Gastroesophageal sphincter (tissue), 3 donors: Measurements from ENCODE around the gene CDH4.

Experiments
- EP300 ChIP-seq: sonication (generic); formaldehyde crosslinking; IDR thresholded peaks from one replicate; pipeline ENCODE4 v1.6.1; 2017; ENCODE audit warnings: antibody characterized with exemption, mild to moderate bottlenecking
- POLR2A ChIP-seq, 2 donors: fragments of 450-650 bp; IDR thresholded peaks; one replicate each; pipeline ENCODE4 v1.6.1; 2017; ENCODE audit warnings: antibody characterized with exemption in 2 of 2, mild to moderate bottlenecking in 2 of 2, moderate library complexity in 1 of 2
- TF ChIP-seq, protein P1 (sequence below), 4 experiments: fragments of 200-600 bp in 2 of 4; fragments of 450-650 bp in 2 of 4; sonication (generic) in 1 of 4; IDR thresholded peaks; one replicate each; pipeline ENCODE4 v1.5.1; 2017 to 2019; ENCODE audit warnings: antibody characterized with exemption in 4 of 4, mild to moderate bottlenecking in 2 of 4, moderate library complexity in 2 of 4

DNA sequence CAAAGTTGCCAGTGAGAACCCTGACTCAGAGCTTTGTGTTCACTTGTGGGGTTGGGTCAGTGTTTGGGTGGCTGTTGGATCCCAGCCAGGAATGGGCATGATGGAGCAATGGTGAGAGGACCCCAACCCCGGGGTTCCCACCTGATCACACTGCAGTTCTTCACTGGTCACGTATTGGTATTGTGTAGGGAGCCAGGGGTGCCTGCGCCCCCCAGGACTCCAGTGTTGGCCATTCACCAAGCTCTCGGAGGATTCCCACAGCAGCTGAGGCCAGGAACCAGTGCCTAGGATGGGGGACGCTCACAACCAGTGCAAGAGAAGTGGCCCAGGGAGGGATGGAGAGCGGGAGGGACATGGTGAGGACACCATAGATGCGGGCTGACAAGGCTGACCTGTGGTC lies 207.2 kb downstream of the CDH4 start:
- TF ChIP-seq, protein P1, sequence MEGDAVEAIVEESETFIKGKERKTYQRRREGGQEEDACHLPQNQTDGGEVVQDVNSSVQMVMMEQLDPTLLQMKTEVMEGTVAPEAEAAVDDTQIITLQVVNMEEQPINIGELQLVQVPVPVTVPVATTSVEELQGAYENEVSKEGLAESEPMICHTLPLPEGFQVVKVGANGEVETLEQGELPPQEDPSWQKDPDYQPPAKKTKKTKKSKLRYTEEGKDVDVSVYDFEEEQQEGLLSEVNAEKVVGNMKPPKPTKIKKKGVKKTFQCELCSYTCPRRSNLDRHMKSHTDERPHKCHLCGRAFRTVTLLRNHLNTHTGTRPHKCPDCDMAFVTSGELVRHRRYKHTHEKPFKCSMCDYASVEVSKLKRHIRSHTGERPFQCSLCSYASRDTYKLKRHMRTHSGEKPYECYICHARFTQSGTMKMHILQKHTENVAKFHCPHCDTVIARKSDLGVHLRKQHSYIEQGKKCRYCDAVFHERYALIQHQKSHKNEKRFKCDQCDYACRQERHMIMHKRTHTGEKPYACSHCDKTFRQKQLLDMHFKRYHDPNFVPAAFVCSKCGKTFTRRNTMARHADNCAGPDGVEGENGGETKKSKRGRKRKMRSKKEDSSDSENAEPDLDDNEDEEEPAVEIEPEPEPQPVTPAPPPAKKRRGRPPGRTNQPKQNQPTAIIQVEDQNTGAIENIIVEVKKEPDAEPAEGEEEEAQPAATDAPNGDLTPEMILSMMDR (IDR thresholded peaks at IDR 0.05) = no peak
- TF ChIP-seq POLR2A (IDR thresholded peaks at IDR 0.05) (no peak), EP300 (no peak)
